ENCODE measurements around the gene HMCN1.

GRCh38 chr1:185860311-185860710 lies 126.1 kb downstream of the HMCN1 start:
- TF ChIP-seq CTCF (conservative IDR thresholded peaks at IDR 0.05 in 1 of 2, IDR thresholded peaks at IDR 0.05 in 1 of 2; ENCODE audit: low read depth in 1 of 2, low read length in 2 of 2) = no peak
- no peak for TF ChIP-seq EZH2 (IDR thresholded peaks at IDR 0.05; ENCODE audit: low read length, missing control alignments)
